GM12872 (cell line): ENCODE measurements around the gene ZBTB7C.
A peak's percentile ranks its signal among the peaks of the same experiment; 100 is the strongest.

Experiments used
- TF ChIP-seq, protein P1 (sequence below): IDR thresholded peaks from 3 replicates; pipeline ENCODE4 v1.5.1; 2011; ENCODE audit warnings: low read depth, mild to moderate bottlenecking, low read length, moderate library complexity; ENCODE audit not compliant: insufficient read depth

The ZBTB7C gene

GRCh38 chr18:48007955-48008701 lies 401.1 kb downstream of the ZBTB7C start:
- TF ChIP-seq, protein P1, sequence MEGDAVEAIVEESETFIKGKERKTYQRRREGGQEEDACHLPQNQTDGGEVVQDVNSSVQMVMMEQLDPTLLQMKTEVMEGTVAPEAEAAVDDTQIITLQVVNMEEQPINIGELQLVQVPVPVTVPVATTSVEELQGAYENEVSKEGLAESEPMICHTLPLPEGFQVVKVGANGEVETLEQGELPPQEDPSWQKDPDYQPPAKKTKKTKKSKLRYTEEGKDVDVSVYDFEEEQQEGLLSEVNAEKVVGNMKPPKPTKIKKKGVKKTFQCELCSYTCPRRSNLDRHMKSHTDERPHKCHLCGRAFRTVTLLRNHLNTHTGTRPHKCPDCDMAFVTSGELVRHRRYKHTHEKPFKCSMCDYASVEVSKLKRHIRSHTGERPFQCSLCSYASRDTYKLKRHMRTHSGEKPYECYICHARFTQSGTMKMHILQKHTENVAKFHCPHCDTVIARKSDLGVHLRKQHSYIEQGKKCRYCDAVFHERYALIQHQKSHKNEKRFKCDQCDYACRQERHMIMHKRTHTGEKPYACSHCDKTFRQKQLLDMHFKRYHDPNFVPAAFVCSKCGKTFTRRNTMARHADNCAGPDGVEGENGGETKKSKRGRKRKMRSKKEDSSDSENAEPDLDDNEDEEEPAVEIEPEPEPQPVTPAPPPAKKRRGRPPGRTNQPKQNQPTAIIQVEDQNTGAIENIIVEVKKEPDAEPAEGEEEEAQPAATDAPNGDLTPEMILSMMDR, result peak; percentile 27; the same call in 1 of the 3 replicates

DNA sequence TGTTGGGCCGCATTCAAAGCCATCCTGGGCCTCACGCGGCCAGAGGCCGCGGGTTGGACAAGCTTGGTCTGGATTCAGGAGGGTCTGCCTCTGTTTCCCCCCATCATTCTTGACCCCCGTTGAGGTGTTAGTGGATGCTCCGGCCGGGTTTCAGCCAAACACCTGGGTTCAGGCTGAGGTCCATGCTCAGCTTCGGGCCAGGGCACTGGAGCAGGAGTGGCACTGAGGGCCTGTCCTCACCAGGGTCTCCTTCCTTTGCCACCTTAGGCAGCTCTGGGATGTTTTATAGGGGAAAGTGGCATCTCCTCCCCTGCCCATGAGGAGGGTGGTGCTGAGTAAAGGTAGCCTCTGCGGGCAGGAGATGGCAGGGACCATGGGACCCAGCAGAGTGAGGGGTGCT lies 401.8 kb downstream of the ZBTB7C start:
- TF ChIP-seq, protein P1, result no peak

GRCh38 chr18:48006415-48007175 lies 402.6 kb downstream of the ZBTB7C start:
- TF ChIP-seq, protein P1, result no peak

DNA sequence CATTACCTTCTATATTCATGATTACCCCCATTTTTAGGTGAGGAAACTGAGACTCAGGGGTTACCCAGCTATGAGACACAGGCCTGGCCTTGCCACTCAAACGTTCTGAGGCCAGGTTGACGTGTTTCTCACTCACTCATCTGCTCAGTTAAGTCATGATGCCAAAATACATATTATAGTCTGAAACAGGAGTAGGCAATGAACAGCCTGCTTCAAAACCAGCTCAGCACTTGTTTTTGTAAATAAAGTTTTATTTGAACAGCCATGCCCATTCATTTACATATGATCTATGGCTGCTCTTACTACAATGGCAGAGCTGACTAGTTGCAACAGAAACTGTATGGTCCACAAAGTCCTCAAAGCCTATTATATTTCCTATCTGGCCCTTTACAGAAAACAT lies 404.6 kb downstream of the ZBTB7C start:
- TF ChIP-seq, protein P1, result no peak

DNA sequence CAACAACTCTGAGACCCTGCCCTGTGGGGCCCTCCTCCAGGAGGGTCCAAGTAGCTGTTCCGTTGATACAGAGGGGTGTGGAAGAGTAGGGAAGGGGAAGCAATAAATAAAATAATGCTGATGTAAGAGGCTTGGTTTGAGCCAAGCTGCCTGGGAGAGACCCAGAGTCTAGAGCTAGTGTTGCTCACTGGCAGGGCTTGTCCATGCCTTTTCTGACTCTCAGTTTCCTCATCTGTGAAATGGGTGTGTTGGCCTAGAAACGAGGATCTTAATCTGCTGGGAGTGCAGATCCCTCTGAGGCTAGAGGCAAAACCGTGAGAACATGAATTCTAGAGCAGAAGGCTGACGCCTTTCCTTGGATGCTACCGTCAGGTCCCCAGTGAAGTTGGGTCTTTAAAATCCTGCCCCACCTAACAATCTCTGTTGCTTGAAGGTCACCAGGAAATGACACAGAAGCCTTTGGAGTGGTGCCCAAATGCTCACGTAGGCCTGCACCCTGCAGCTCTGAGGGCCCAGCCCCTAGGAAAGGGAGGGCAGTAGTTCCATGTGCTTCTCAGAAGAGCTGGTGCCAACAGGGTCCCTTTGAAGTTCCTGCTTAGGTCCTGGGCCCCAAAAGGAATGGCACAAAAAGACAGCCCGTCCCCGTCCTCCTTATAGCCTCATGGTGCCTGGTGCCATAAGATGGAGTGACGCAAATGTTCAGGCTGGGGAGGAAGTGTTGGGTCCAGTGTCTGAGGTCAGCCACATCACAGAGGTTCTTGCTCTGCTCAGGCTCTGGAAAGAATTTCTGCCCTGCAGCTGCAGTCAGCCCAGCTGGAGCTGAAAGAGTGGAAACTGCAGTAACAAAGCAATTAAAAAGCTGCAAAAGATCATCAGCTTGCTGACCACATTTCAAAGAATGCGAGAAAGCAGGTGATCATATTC lies 405.5 kb downstream of the ZBTB7C start:
- TF ChIP-seq, protein P1, result no peak

DNA sequence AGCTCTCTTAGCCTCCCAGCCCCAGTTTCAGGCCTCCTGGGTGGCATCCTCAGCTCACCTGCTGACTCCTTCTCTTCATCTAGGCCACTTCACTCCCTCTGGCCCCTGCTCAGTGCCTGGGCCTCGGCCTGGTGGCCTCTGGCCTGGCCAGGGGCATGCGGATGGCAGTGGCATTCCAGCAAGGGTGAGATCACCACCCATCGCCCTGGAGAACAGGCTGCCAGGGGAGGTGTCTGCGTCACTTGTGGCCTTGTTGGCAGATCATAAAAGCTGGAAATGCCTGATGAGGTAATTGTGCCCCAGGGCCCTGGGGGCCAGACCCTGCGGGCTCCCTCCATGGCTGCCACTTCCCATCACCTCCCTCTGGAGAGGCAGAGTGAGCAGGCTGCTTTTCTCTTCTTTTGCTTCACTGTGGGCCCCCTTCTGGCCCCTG lies 406.2 kb downstream of the ZBTB7C start:
- TF ChIP-seq, protein P1, result no peak

DNA sequence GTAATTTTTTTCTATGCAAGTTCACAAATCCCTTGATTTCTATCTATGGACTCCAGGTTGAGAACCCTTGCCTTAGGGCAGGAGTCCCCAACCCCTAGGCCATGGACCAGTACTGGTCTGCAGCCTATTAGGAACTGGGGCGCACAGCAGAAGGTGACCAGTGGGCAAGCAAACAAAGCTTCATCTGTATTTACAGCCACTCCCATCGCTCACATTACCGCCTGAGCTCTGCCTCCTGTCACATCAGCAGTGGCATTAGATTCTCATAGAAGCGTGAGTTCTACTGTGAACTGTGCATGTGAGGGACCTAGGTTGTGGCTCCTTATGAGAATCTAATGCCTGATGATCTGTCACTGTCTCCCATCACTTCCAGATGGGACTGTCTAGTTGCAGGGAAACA lies 408.5 kb downstream of the ZBTB7C start:
- TF ChIP-seq, protein P1, result no peak
